Natural killer cell (primary cell): ENCODE measurements around the gene KAT8. TPM values are rescaled to one million over a fixed set of nuclear protein-coding genes. Genes with fewer than 3 reads are reported as not detected.
"Not testable (repeated sequence)": the region's sequence is repeated elsewhere in the genome, so short reads cannot be mapped to it uniquely, and the experiment has no call there.

Source experiments
- ATAC-seq, 3 donors: fragments of 150-1000 bp in 2 of 3; fragments of 200-7000 bp in 1 of 3; cut with Tn5 transposase; 1 replicate in 1 of 3; 2 replicates in 2 of 3; pipeline ENCODE4 v1.10.0; 2021; ENCODE audit warnings: mild to moderate bottlenecking in 2 of 3, moderate library complexity in 2 of 3
- DNase-seq, 2 donors: peaks; one replicate each; pipeline versions ENCODE4 v3.0.0 to v3.0.0-alpha.2; 2013 to 2021; ENCODE audit warnings: mixed read lengths in 1 of 2
- H3K27ac ChIP-seq: one replicate; pipeline ENCODE4 v1.5.1; 2013; ENCODE audit warnings: mild to moderate bottlenecking, low read length
- H3K27me3 ChIP-seq: one replicate; pipeline ENCODE4 v1.6.1; 2013; ENCODE audit warnings: low read length; ENCODE audit not compliant: control insufficient read depth, insufficient read depth
- H3K36me3 ChIP-seq: one replicate; pipeline ENCODE4 v1.6.1; 2013; ENCODE audit warnings: low read length; ENCODE audit not compliant: control insufficient read depth, insufficient read depth
- H3K4me1 ChIP-seq: one replicate; pipeline ENCODE4 v1.6.1; 2013; ENCODE audit warnings: low read length; ENCODE audit not compliant: control insufficient read depth, insufficient read depth
- H3K4me3 ChIP-seq: one replicate; pipeline ENCODE4 v1.5.1; 2013; ENCODE audit warnings: low read length
- H3K9me3 ChIP-seq: one replicate; pipeline ENCODE4 v1.6.1; 2013; ENCODE audit warnings: low read length; ENCODE audit not compliant: control insufficient read depth, insufficient read depth
- H3K27ac Mint-ChIP-seq, 2 donors: one replicate each; pipeline ENCODE4 v1.8.0; 2022; ENCODE audit warnings: mild to moderate bottlenecking in 2 of 2, mixed read lengths in 2 of 2, moderate library complexity in 1 of 2
- H3K27me3 Mint-ChIP-seq, 2 donors: one replicate each; pipeline ENCODE4 v1.8.0; 2022; ENCODE audit warnings: low read depth in 2 of 2, mixed read lengths in 2 of 2
- H3K36me3 Mint-ChIP-seq: one replicate; pipeline ENCODE4 v1.8.0; 2022; ENCODE audit warnings: mixed read lengths
- H3K4me1 Mint-ChIP-seq, 2 donors: one replicate each; pipeline ENCODE4 v1.8.0; 2022; ENCODE audit warnings: mixed read lengths in 2 of 2
- H3K4me3 Mint-ChIP-seq: one replicate; pipeline ENCODE4 v1.8.0; 2022; ENCODE audit warnings: mild to moderate bottlenecking, moderate library complexity, mixed read lengths
- H3K9me3 Mint-ChIP-seq, 2 donors: one replicate each; pipeline ENCODE4 v1.8.0; 2022; ENCODE audit warnings: mixed read lengths in 2 of 2
- CTCF ChIP-seq: fragments of 200-600 bp; IDR thresholded peaks from one replicate; pipeline ENCODE4 v1.8.0; 2022; ENCODE audit warnings: antibody characterized with exemption
- WGBS: methylation state at CpG from one replicate; pipeline ENCODE4 v1.1.7; 2013; ENCODE audit warnings: missing lambda C conversion rate; ENCODE audit not compliant: insufficient coverage; 5-methylcytosine and 5-hydroxymethylcytosine counted together
- intact Hi-C: fragments of 100-400 bp; cut with micrococcal nuclease; formaldehyde crosslinking; loops from one replicate; pipeline ENCODE4 v1.14.2; 2022
- total RNA-seq, 4 donors: library from RNA; stranded (reverse); fragments of 120-200 nt in 1 of 4; gene quantifications; one replicate each; pipeline versions ENCODE4 v1.2.3 to v1.2.4, GENCODE V29; 2013 to 2022

KAT8 gene
- total RNA-seq, 3 donors from 2014 or later (not counting 1 experiment from before 2014, with no cell fraction given), result 90.6 to 101 (median 93.4) TPM

GRCh38 chr16:31094424-31095120 lies 22.9 kb upstream of the KAT8 start, which contains the start of gene VKORC1:
Gene VKORC1 (minus strand): TSS chr16:31094797. CDS start chr16:31094729, 68 bp downstream.
- H3K4me3 ChIP-seq, result peak within 1 kb of the TSS; percentile 87
- DNase-seq (peak; percentile 69 to 93), ATAC-seq (peak; percentile 78 to 89 (median 82))
- peak within 1 kb of the TSS; percentile 87 for H3K4me3 Mint-ChIP-seq
- peak within 1 kb of the TSS; percentile 67 for H3K27ac ChIP-seq
- peak within 1 kb of the TSS; percentile 84 to 90 for H3K27ac Mint-ChIP-seq
- intact Hi-C loops, result loop anchor here (1.0 to 5.0 kb wide), 3 partner anchors 20 to 109 kb away; partner anchors contain the start of genes HSD3B7, STX4, ZNF646 and ZNF668
- no peak for TF ChIP-seq CTCF
- WGBS, result under 1% methylated on average over 69 of the region's 69 CpGs
- no peaks in the 10 kb centered on the region for H3K27me3 ChIP-seq
- no peaks in the 10 kb centered on the region for H3K9me3 Mint-ChIP-seq
- no peaks in the 10 kb centered on the region for H3K9me3 ChIP-seq
- peaks cover 26% of the 10 kb centered on the region for H3K4me1 ChIP-seq
- H3K4me1 Mint-ChIP-seq, result peaks cover 22 to 24% of the 10 kb centered on the region in 2 donors
- peaks cover 10% of the 10 kb centered on the region for H3K36me3 ChIP-seq
- no peaks in the 10 kb centered on the region for H3K27me3 Mint-ChIP-seq
- no peaks in the 10 kb centered on the region for H3K36me3 Mint-ChIP-seq

- no peaks in the 10 kb centered on the region for H3K27me3 ChIP-seq
- ATAC-seq, result no peak
- H3K4me3 ChIP-seq, result no peak overlapping the region
- TF ChIP-seq CTCF, result no peak
- H3K27ac ChIP-seq, result no peak overlapping the region
- H3K36me3 ChIP-seq, result no peaks in the 10 kb centered on the region
- Mint-ChIP-seq H3K27ac (no peak overlapping the region), H3K27me3 (no peaks in the 10 kb centered on the region), H3K36me3 (no peaks in the 10 kb centered on the region), H3K4me3 (no peak overlapping the region), H3K9me3 (no peaks in the 10 kb centered on the region), H3K4me1 (peaks cover 10% of the 10 kb centered on the region in 2 donors)
- intact Hi-C loops, result no loop called here
- WGBS, result 87% methylated on average over 4 of the region's 4 CpGs
- peaks cover 11% of the 10 kb centered on the region for H3K4me1 ChIP-seq
- H3K9me3 ChIP-seq, result no peaks in the 10 kb centered on the region
- DNase-seq, result no peak
Measured at GRCh38 chr16:31099860-31100638, 17.4 kb upstream of the KAT8 start.

- H3K36me3 ChIP-seq, H3K4me3 ChIP-seq, ATAC-seq, H3K27me3 Mint-ChIP-seq, H3K4me1 ChIP-seq, H3K9me3 Mint-ChIP-seq, H3K4me1 Mint-ChIP-seq, H3K27ac Mint-ChIP-seq, intact Hi-C loops, H3K27me3 ChIP-seq, H3K27ac ChIP-seq, H3K9me3 ChIP-seq, H3K36me3 Mint-ChIP-seq, H3K4me3 Mint-ChIP-seq, DNase-seq: not testable (repeated sequence)
- 88% methylated on average over 12 of the region's 13 CpGs for WGBS
Measured at GRCh38 chr16:31100876-31101641, 16.4 kb upstream of the KAT8 start.
